ENCODE results near the gene GALNT9. TPM values are rescaled to one million over a fixed set of nuclear protein-coding genes. Genes with fewer than 3 reads are reported as not detected.
"Not testable (repeated sequence)": the region's sequence is repeated elsewhere in the genome, so short reads cannot be mapped to it uniquely, and the experiment has no call there.

GALNT9 gene
- total RNA-seq, 1 experiment from 2014 or later: not detected

- DNase-seq (ENCODE audit: low spot score): no peak
These were observed 61.5 kb downstream of the GALNT9 start for GRCh38 chr12:132267873-132268272.

DNA sequence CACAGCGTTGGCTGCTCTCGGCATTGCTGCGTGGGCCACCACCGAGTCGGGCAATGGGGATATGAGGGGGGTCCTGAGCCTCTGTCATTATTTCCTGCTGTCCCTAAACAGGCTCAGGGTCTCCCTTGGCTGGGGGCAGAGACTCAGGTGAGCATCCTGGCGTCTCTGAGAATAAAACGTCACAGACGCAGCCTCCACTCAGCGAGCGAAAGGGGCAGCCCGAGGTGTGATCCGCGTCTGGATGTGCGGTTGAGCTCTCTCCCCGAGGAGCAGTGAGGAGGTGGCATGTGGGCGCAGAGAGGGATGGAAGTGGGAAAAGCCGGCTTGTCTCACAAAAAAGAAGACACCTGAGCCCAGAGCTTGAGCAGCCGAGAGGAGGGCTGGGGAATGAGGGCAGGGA lies 62.6 kb downstream of the GALNT9 start:
- DNase-seq (ENCODE audit: low spot score): no peak

- no peak for DNase-seq (ENCODE audit: low spot score)
These were observed 63.0 kb downstream of the GALNT9 start for GRCh38 chr12:132266370-132266769.

GRCh38 chr12:132265822-132266221 lies 63.6 kb downstream of the GALNT9 start:
- not testable (repeated sequence) for DNase-seq (ENCODE audit: low spot score)

GRCh38 chr12:132265056-132265800 lies 64.2 kb downstream of the GALNT9 start:
- no peak for DNase-seq (ENCODE audit: low spot score)

- no peak for DNase-seq (ENCODE audit: low spot score)
These were observed 65.0 kb downstream of the GALNT9 start for GRCh38 chr12:132264086-132265010.

- DNase-seq (ENCODE audit: low spot score): no peak
These were observed 65.8 kb downstream of the GALNT9 start for GRCh38 chr12:132263451-132264049.

- no peak for DNase-seq (ENCODE audit: low spot score)
These were observed 66.4 kb downstream of the GALNT9 start for GRCh38 chr12:132263061-132263360.

DNA sequence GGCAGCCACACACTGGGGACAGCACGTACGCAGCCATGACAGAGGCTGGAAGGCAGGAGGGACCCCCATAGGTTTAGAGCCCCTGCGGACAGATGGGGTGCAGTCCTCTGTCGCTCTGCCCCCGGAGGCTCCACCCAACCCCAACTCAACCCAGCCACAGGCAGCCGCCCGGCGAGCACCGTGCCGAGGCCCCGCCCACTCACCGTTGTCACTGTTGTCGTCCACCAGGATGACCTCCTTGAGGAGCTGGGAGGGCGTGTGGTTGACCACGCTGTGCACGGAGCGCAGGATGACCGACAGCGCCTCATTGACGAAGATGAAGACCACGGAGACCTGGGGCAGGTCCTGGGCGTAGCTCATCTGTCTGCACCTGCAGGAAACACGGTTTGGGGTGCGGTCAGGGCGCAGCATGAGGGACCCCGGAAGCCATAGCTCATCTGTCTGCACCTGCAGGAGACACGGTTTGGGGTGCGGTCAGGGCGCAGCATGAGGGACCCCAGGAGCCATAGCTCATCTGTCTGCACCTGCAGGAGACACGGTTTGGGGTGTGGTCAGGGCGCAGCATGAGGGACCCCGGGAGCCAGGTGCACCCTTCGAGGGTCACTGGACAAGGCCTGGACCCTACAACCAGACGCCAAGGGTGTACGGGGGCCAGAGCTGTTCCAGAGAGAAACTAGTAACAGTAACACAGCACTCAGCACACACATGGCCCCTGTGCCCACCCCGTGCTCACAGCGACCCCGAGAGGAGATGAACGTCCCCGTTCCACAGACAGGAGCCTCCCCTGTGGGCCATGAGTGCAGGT lies 66.9 kb downstream of the GALNT9 start:
- DNase-seq (ENCODE audit: low spot score): no peak

DNA sequence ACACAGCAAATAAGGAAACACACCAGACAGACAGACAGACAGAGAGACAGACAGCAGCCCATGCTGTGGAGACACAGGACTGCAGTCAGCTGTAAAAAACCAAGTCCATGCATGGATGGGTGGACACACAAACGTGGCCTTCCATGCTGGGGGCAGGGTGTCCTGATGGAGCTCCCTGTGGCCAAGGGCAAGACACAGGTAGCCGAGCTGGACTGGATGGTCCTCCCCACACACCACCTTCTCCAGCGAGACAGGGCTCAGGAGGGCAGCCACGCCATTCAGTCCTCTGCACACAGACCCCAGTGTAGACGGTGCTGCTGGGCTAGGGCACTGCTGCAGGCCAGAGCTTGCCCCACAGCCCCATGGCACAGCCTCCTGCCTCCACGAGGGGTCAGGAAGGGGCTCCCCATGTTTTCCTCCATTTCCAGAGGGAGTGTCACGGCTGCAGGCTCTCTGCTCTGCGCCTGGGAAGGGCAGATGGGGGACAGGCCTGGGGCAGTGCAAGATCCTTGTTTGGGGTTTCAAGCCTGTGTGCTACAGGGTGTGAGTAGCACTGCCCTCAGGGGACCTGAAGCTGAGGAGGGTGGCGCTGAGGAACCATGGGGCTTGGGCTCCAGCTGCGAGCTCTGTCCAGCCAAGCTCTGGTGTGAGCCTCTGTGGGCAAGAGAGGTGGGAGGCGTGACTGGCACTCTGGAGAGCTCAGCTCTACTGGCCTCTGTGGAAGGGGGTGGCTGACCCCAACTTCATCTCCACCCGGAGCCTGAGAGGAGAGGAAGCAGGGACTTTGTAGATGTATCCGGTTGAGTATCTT lies 67.9 kb downstream of the GALNT9 start:
- no peak for DNase-seq (ENCODE audit: low spot score)

GRCh38 chr12:132260721-132261120 lies 68.7 kb downstream of the GALNT9 start:
- DNase-seq (ENCODE audit: low spot score): no peak

DNA sequence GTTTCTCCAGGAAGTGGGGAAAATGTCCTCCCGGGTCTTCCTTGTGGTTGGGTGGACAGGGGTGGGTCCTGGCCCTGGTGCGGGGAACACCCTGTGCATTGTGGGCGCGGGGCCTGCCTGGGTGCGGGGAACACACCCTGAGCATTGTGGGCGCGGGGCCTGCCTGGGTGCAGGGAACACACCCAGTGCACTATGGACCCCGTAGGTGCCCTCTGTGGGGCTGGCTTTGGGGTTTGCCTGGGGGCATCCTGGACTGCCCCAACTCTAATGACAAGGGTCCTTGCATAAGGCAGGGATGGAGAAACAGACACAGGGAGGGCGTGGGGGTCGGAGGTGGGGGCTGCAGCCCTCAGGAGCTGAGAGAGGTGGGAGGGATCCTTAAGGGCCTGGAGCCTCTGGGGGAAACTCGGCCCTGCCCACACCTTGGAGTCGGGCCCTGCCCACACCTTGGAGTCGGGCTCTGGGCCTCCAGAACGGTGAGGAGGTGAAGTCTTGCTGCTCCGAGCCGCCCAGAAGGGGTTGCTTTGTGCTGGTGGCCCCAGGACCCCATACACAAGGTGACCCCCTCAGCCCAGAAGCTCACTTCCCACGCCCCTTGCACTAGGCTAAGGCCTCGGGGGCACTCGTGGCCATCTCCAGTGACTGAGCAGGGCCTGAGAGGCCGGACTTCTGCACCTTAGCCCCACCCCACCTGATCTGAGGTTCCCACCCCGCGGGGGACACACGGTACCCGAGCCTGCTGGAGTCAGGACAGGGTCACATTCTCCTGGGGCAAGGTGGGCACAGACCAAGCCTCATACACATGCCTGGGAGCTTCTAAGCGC lies 69.3 kb downstream of the GALNT9 start:
- no peak for DNase-seq (ENCODE audit: low spot score)

DNA sequence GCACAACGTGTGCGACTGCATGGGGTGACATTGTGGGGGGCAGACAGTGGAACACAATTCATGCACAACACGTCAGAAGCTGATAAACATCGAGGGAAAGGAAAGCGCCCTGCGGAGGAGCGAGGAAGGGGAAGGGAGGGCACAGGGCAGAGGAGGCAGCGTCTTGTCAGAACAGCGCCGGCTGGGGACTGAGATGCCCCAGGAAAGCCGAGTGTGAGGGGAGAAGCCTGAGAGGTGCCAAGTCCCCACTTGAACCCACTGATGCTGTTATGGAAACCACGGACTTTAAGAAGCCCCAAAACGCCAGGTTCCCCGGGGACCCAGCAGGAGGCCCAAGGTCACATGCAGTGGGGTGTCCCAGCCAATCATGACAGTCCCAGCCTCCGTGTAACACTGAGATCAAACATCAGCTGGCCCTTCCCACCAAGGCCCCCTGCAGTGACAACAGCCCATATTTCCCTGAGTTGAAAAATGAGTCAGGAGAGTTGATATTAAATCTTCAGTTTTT lies 70.0 kb downstream of the GALNT9 start:
- no peak for DNase-seq (ENCODE audit: low spot score)

GRCh38 chr12:132258543-132258942 lies 70.8 kb downstream of the GALNT9 start:
- DNase-seq (ENCODE audit: low spot score): no peak

GRCh38 chr12:132257955-132258490 lies 71.4 kb downstream of the GALNT9 start:
- DNase-seq (ENCODE audit: low spot score): no peak

- no peak for DNase-seq (ENCODE audit: low spot score)
These were observed 72.0 kb downstream of the GALNT9 start for GRCh38 chr12:132257206-132257954.

DNA sequence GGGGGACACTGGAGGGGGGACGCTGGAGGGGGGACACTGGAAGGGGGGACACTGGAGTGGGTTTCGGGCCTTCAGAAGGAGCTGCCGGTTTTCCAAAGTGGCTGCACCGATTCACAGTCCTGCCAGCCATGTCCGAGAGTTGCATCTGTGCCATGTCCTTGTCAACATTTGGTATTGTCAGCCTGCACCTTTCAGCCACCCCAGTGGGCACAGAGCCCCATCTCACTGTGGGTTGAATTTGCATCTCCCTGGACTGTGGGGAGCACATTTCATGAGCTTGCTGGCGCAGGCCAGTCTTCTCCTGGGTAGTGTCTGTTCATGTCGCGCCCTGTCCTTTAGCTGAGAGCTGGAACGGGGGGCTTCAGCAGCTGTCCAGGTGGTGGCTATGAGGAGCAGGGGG lies 72.7 kb downstream of the GALNT9 start:
- DNase-seq (ENCODE audit: low spot score): no peak

GRCh38 chr12:132255642-132256041 lies 73.7 kb downstream of the GALNT9 start:
- no peak for DNase-seq (ENCODE audit: low spot score)

All from HT-29 (cell line).